RWPE1 (cell line): ENCODE measurements around the gene UBE3D.
"Not testable (repeated sequence)": the region's sequence is repeated elsewhere in the genome, so short reads cannot be mapped to it uniquely, and the experiment has no call there.

Experiments used
- CTCF ChIA-PET: fragments of 350-600 bp; sonication (Branson Sonifier 250); formaldehyde crosslinking; extraction: SDS; loops from one replicate; lab custom pipeline; 2021; lab: Yijun Ruan, JAX
- POLR2A ChIA-PET: fragments of 400-600 bp; formaldehyde crosslinking; extraction: SDS; loops from one replicate; lab custom pipeline; 2020; ENCODE audit warnings: antibody characterized with exemption; ENCODE audit not compliant: low non-redundant PET; lab: Yijun Ruan, JAX
- DNase-seq: peaks from one replicate; pipeline ENCODE4 v3.0.0; 2012; ENCODE audit warnings: low spot score
- H3K27ac ChIP-seq: fragments of 450-650 bp; 2 replicates; pipeline ENCODE4 v1.5.1; 2017
- TF ChIP-seq, protein P1 (sequence below): fragments of 450-650 bp; conservative IDR thresholded peaks from 2 replicates; pipeline ENCODE4 v1.5.1; 2017; ENCODE audit warnings: low read depth, mild to moderate bottlenecking

UBE3D gene

DNA sequence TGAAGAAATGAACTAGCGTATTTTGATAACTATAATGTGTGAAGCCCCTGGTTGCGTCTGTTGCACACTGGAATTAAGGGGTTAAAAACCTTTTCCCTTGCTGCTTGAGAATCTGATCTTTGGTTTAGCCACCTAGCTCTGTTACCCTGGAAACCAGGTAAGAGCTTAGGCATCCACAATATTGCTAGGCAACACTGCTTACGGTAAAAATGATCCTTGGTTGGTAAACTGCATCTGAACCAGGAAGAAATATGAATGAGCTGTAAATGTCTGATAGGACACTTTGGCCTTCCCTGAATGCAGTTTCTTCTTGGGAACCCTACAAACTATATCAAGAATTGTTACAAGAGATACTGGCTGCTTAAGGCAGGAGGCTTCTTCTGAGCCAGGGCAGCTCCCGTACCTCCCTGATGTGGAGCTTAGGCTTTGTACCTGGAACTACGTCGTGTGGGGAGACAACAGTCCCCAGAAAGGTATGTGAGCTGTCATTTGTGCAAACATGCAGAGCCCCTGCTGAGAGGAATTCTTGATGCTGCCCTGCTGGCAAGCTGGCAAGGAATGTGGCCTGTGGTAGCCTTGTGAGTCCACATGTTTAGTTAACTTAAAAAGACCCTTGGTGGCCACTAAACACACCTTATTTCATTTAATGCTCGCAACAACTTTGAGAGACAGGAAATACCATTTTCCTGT lies 18.4 kb downstream of the UBE3D start:
- no peak overlapping the region for H3K27ac ChIP-seq
- POLR2A ChIA-PET = no interaction called here
- TF ChIP-seq, protein P1, sequence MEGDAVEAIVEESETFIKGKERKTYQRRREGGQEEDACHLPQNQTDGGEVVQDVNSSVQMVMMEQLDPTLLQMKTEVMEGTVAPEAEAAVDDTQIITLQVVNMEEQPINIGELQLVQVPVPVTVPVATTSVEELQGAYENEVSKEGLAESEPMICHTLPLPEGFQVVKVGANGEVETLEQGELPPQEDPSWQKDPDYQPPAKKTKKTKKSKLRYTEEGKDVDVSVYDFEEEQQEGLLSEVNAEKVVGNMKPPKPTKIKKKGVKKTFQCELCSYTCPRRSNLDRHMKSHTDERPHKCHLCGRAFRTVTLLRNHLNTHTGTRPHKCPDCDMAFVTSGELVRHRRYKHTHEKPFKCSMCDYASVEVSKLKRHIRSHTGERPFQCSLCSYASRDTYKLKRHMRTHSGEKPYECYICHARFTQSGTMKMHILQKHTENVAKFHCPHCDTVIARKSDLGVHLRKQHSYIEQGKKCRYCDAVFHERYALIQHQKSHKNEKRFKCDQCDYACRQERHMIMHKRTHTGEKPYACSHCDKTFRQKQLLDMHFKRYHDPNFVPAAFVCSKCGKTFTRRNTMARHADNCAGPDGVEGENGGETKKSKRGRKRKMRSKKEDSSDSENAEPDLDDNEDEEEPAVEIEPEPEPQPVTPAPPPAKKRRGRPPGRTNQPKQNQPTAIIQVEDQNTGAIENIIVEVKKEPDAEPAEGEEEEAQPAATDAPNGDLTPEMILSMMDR = no peak
- CTCF ChIA-PET = interaction anchor here (0.6 to 1.7 kb wide), 2 partner anchors 11 to 18 kb away, joined by 3 to 7 read pairs; partner anchors contain the start of gene UBE3D
- no peak for DNase-seq

DNA sequence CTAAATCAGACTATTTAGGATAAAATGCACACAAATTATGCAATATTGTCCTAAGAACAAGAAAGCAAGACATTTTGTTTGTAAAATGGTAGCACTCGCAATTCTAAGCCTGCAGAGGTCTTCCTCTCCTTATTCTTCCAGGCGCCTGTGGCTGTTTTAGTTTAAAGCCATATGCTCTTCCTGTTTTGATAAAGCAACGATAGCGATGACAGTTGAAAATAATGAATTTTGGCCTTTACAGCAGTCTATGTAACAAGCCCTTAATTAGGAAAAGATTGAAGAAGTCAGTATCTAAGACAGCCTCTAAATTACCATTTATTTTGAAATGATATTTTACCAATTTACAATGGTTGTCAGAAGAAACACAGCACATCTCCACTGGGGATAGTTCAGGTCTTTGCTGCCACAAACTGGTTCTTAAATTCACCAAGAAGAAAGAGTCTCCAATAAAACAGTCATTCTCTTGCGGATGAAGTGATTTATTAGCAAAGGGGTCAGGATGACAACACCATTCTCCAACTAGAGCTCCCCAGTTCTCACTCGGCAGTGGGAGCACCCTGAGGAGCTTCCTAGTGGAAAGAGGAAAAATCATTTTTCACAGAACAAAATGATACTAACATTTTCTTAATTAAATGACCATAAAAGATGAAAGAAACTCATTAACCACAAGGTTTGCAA lies 21.4 kb downstream of the UBE3D start:
- POLR2A ChIA-PET = interaction anchor here (0.5 kb wide), 1 partner anchor 775 kb away, joined by 4 read pairs; no protein-coding TSS in a partner anchor
- no peak overlapping the region for H3K27ac ChIP-seq

DNA sequence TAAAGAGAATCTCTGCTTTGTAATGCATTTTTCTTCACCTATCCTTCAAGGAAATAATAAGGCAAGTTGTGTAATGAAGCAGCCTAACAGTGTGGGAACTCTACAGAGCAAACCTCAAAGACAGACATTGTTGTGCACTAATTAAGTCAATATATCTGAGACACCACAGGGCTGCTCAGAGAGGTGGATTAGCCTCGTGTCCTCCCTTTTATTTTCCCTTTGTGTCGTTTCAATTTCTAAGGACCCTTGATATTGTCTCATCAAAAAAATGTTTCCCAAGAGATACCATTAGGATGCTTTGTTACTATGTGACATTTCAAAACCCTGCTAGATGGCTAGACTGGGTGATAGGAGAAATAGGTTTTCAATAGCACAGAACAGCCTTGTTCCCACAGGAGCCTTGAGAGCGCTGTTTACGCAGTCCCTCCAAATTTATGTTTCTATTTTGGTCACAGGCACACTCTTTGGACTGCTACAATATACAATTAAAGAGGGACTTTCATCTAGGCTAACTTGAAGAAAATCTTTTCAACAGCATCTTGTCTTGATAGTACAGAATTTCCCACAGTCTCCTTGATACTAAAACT lies 23.1 kb downstream of the UBE3D start:
- TF ChIP-seq, protein P1 = no peak
- H3K27ac ChIP-seq = no peak overlapping the region
- DNase-seq = no peak
- ChIA-PET CTCF (no interaction called here), POLR2A (no interaction called here)

More for the DNA sequence above, 21.4 kb downstream of the UBE3D start:
- DNase-seq = no peak
- TF ChIP-seq, protein P1 = no peak
- CTCF ChIA-PET = no interaction called here

DNA sequence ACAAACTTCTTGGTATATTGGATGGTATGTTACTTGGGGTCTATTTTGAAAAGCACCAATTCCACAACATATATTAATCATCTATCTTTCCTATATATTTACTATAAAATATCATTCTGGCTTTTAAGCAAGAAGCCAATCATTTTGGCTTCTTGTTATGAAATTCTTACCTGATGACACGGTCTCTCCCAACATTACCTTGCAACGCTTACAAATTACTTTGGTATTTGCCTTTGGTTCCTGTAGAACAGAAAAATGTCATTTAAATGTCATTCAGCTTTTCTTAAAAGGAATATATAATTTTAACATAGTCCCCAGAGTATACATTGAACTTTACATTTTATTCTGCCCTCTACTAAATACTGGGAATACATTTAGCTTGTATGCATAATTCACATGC lies 27.4 kb downstream of the UBE3D start:
- POLR2A ChIA-PET = no interaction called here
- CTCF ChIA-PET = interaction anchor here (0.7 kb wide), 1 partner anchor 976 kb away, joined by 3 read pairs; no protein-coding TSS in a partner anchor
- H3K27ac ChIP-seq = no peak overlapping the region
- peak; percentile 13 for DNase-seq
- TF ChIP-seq, protein P1 = no peak

DNA sequence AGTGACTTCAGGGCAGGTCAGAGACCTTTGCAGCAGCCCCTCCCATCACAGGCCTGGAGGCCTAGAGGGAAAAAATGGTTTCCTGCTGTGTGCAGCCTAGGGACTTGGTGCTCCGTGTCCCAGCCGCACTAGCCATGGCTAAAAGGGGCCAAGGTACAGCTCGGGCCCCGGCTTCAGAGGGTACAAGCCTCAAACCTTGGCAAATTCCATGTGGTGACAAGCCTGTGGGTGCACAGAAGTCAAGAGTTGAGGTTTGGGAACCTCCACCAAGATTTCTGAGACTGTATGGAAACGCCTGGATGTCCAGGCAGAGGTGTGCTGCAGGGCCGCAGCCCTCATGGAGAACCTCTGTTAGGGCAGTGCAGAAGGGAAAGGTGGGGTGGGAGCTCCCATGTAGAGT lies 34.0 kb downstream of the UBE3D start:
- H3K27ac ChIP-seq = no peak overlapping the region
- CTCF ChIA-PET = no interaction called here
- TF ChIP-seq, protein P1 = no peak
- POLR2A ChIA-PET = no interaction called here
- no peak for DNase-seq

DNA sequence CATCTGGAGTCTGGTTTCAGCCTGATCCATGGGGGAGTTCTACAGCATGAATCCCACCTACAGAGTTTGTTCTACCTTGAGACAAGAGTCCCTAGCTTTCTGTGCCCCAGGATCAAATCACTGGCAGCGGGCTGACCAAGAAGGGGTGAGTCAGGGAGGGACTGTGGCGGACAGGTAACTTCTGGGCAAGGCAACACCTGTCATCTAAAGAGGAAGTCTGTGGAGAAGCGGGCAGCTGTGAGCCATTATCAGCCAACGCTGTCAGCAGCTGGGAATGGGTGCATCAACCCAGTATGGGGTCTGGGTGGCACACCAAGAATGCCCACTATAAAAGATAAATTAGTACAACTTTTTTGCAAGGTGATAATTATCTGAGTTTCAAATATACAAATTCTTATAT lies 45.9 kb downstream of the UBE3D start:
- TF ChIP-seq, protein P1 = no peak
- ChIA-PET POLR2A (no interaction called here), CTCF (interaction anchor here (0.6 kb wide), 1 partner anchor 398 kb away, joined by 4 read pairs; no protein-coding TSS in a partner anchor)
- no peak overlapping the region for H3K27ac ChIP-seq
- no peak for DNase-seq

DNA sequence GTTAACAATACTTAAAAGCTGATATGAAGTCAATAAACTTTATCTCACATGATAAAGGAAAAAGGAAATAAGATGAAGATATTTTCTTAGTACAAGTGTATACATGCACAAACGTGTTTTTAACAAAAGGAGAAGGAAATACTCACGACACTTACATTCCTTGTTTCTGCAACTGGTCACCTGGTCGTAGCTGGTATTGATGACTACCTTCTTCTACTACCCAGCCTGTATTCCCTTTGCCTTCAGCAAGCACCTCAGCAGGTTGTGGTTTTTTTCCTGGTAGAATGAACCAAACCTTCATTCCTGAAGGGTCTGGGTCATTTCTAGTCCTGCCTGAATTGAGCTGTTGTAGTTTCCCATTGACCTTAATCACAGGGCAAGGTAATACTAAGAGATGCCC lies 54.5 kb downstream of the UBE3D start:
- H3K27ac ChIP-seq, POLR2A ChIA-PET, DNase-seq: not testable (repeated sequence)
- CTCF ChIA-PET = interaction anchor here (0.5 to 0.6 kb wide), 2 partner anchors 28 to 451 kb away, joined by 3 read pairs; no protein-coding TSS in a partner anchor
